HFFc6 (cell line): Measurements from ENCODE around the gene ANXA10. TPM values are rescaled to one million over a fixed set of nuclear protein-coding genes. Genes with fewer than 3 reads are reported as not detected.

Source experiments
- DNase-seq: peaks from one replicate; pipeline ENCODE4 v3.0.0-alpha.2; 2018
- H3K27ac Mint-ChIP-seq: 2 replicates; pipeline ENCODE4 v1.8.0; 2020; ENCODE audit warnings: mild to moderate bottlenecking, mixed read lengths
- H3K27me3 Mint-ChIP-seq: 2 replicates; pipeline ENCODE4 v1.8.0; 2021; ENCODE audit warnings: mild to moderate bottlenecking, moderate library complexity, mixed read lengths; ENCODE audit not compliant: insufficient read depth
- H3K36me3 Mint-ChIP-seq: 2 replicates; pipeline ENCODE4 v1.8.0; 2021; ENCODE audit warnings: low read depth, mixed read lengths
- H3K4me1 Mint-ChIP-seq: 2 replicates; pipeline ENCODE4 v1.8.0; 2020; ENCODE audit warnings: low read depth, mixed read lengths
- H3K4me3 Mint-ChIP-seq: 2 replicates; pipeline ENCODE4 v1.8.0; 2020; ENCODE audit warnings: mild to moderate bottlenecking, moderate library complexity, mixed read lengths
- H3K9me3 Mint-ChIP-seq: 2 replicates; pipeline ENCODE4 v1.8.0; 2020; ENCODE audit warnings: mild to moderate bottlenecking, mixed read lengths
- CTCF ChIP-seq: fragments of 200-600 bp; sonication (generic); IDR thresholded peaks from 2 replicates; pipeline ENCODE4 v1.5.0; 2021; ENCODE audit warnings: antibody characterized with exemption, mild to moderate bottlenecking
- long read RNA-seq: library from polyadenylated mRNA; unstranded; transcript quantifications from one replicate; pipeline ENCODE4 v2.0.0, GENCODE V29; 2019
- total RNA-seq, 6 experiments: library from RNA; stranded (reverse); fragmentation: NEBNext Ultra II Directional; extraction: Animal tissue kit (Norgen Biotek cat#: 25700); gene quantifications; 2 replicates in 1 of 6; 3 replicates in 5 of 6; pipeline ENCODE4 v1.2.3, GENCODE V29; 2021

The ANXA10 gene
- 1 to 10 TPM in 2 of 6 experiments, under 1 TPM in 4; 0.46 to 1.9 (median 0.85) TPM for total RNA-seq
- long read RNA-seq, partial matches to known transcripts = 0 of 1 reads
- long read RNA-seq, other reads (novel, unspliced or antisense) = 1 of 1 reads

- no peak for DNase-seq
- Mint-ChIP-seq H3K27me3 (no peaks in the 10 kb centered on the region), H3K36me3 (peaks cover 15% of the 10 kb centered on the region), H3K4me1 (peaks cover 18% of the 10 kb centered on the region), H3K9me3 (peaks cover 14% of the 10 kb centered on the region), H3K27ac (no peak within 1 kb of the TSS), H3K4me3 (no peak within 1 kb of the TSS)
- no peak for TF ChIP-seq CTCF
These were observed at the start of gene ANXA10 for GRCh38 chr4:168092176-168092712. ANXA10 (plus strand) TSS chr4:168092537; CDS start chr4:168092701, 164 bp downstream.

- Mint-ChIP-seq H3K27ac (no peak overlapping the region), H3K4me1 (peaks cover 13% of the 10 kb centered on the region), H3K27me3 (no peaks in the 10 kb centered on the region; the same call in 1 of the 2 replicates), H3K36me3 (peaks cover 18% of the 10 kb centered on the region), H3K9me3 (peaks cover 31% of the 10 kb centered on the region), H3K4me3 (no peak overlapping the region)
- no peak for TF ChIP-seq CTCF
- DNase-seq = no peak
These were observed 47.0 kb upstream of the ANXA10 start for GRCh38 chr4:168045354-168045753.

- TF ChIP-seq CTCF = no peak
- Mint-ChIP-seq H3K9me3 (peaks cover 31% of the 10 kb centered on the region), H3K27me3 (no peaks in the 10 kb centered on the region; the same call in none of the 2 replicates)
These were observed 42.3 kb upstream of the ANXA10 start for GRCh38 chr4:168050002-168050401.

GRCh38 chr4:168051526-168051925, 40.8 kb upstream of the ANXA10 start:
- Mint-ChIP-seq H3K27me3 (no peaks in the 10 kb centered on the region; the same call in none of the 2 replicates), H3K4me3 (no peak overlapping the region)

More at GRCh38 chr4:168050002-168050401, 42.3 kb upstream of the ANXA10 start:
- Mint-ChIP-seq H3K27ac (no peak overlapping the region), H3K36me3 (peaks cover 18% of the 10 kb centered on the region), H3K4me3 (no peak overlapping the region), H3K4me1 (peaks cover 5% of the 10 kb centered on the region)
- DNase-seq = no peak

DNA sequence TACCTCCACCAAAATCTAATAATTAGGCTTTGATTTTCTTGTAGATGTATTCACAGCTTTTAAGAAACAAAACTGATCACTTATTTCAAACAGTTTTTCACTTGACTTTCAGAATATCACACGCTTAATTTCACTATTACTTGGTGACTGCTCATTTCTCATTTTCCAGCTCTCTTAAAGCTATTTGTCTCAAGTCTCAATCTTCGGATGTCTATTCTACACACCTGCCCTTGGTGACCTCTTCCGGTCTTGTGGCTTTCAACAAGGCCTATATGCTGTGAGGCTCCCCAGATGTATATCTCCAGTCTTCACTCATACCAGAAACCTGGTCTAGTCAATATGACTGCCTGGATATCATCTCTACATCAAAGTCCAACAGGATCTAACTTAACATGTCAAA, 34.9 kb upstream of the ANXA10 start:
- H3K4me3 Mint-ChIP-seq = no peak overlapping the region
- no peak for TF ChIP-seq CTCF

More at GRCh38 chr4:168051526-168051925, 40.8 kb upstream of the ANXA10 start:
- Mint-ChIP-seq H3K36me3 (peaks cover 18% of the 10 kb centered on the region), H3K9me3 (peaks cover 31% of the 10 kb centered on the region), H3K4me1 (peaks cover 6% of the 10 kb centered on the region), H3K27ac (no peak overlapping the region)
- no peak for TF ChIP-seq CTCF
- DNase-seq = no peak

More for the DNA sequence above, 34.9 kb upstream of the ANXA10 start:
- no peaks in the 10 kb centered on the region for H3K9me3 Mint-ChIP-seq
- DNase-seq = no peak
- H3K27me3 Mint-ChIP-seq = no peaks in the 10 kb centered on the region; the same call in 1 of the 2 replicates
- no peaks in the 10 kb centered on the region for H3K36me3 Mint-ChIP-seq
- no peak overlapping the region for H3K27ac Mint-ChIP-seq
- peaks cover 20% of the 10 kb centered on the region for H3K4me1 Mint-ChIP-seq
